Measurements from ENCODE around the gene GNMT.

GNMT gene

DNA sequence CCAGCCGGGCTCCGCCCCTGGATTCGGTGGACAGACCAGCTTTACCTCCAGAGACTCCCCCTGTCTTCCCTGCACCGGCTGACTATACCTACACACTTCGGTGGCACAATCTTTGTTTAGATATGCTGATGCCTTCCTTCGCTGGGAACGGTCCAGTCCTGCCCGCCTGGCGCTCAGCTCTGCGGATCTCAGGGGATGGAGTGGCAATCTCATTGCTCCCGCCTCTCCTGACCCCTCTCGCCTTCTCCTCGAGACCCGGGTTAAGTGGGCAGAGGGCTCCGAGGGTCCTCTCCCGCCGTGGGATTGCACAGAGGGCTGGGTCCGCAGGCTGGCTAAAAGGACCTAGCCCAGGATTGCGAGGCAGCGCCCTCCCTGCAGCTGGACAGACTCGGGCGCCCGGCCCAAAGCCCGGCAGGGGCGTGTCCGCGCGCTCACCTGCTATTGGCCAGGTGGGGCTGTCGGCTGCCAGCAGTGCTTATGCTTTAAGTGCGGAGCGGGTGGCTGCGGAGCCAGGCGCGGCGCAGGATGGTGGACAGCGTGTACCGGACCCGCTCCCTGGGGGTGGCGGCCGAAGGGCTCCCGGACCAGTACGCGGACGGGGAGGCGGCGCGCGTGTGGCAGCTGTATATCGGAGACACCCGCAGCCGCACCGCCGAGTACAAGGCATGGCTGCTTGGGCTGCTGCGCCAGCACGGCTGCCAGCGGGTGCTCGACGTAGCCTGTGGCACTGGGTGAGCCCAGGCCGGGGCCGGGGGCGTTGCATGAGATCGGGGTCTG, at the start of gene GNMT:
Gene GNMT, plus strand, starts transcription at position 512 of the 777 bp plus-strand sequence. Its CDS starts 14 bp downstream, at position 526.
- DNase-seq (ENCODE audit: low spot score), result no peak

DNA sequence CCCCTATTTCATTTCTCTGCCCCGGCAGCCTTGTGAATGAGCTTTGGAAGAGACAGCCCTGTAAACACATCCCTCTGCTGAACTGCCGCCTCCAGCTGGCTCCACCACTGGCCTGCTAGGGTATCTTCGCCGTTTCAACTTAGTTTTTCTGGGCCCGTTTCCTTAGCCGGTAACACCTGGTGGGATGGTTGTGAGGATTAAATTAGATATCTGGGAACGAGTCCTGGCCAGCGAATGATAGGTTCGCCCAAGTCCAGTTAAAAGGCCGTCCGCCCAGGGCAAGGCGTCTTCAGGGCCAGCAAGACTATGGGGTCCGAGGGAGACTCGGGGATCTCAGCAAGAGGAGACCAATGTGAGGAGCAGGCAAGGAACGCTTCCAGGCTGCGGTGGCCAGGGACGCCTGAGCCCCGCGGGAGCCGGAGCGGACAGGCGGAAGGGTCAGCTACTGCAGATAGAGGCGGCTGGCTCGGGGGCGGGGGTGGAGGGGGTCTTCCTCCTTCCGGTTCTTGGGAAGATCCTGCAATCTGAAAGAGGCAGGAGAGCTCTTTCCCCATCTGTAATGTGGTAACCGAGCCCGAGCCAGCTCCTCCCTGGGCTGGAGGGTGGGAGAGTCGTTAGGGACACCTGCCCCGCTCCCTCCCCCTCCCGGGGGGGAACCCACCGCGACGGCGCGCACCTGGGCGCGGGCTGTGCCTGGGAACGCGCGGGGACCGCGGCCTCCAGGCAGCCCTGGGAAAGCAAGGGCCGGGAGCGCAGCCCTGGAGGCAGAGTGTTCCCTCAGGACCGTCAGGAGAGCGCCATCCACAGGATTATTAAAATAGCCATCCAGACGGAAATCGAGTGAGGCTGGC, 49.2 kb upstream of the GNMT start:
- no peak for DNase-seq (ENCODE audit: low spot score)

DNA sequence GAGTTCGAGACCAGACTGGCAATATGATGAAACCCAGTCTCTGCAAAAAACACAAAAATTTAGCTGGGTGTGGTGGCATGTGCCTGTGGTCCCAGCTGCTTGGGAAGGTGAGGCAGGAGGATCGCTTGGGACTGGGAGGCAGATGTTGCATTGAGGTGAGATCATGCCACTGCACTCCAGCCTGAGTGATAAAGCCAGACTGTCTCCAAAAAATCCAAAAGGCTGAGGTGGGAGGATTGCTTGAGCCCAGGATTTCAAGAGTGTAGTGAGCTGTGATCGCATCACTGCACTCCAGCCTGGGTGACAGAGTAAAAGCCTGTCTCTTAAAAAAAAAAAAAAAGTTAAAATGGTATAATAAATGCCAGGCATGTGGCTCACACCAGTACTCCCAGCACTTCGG, 46.0 kb upstream of the GNMT start:
- no peak for DNase-seq (ENCODE audit: low spot score)

DNA sequence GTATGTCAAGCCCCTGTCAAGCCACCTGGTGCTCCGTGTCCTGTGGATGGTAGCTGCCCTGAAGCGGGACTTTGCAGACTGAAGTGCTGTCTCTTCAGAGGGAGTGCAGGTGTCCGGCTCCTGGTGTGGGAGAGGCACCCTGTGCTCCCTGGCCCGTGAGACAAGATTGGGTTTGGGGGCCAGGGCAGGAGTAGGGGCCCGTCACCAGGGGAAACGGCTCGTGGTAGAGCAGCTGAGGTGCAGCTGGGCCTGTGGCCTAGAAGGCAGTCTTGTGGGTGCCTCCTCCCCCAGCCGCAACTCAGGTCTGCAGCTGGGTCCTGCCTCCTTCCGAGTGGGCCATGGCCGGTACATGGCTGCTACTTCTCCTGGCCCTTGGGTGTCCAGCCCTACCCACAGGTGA, 44.8 kb upstream of the GNMT start, which contains the start of gene PTCRA:
Gene PTCRA, plus strand, starts transcription at position 322 of the 400 bp plus-strand sequence. Its CDS starts 17 bp downstream, at position 339.
- no peak for DNase-seq (ENCODE audit: low spot score)

DNA sequence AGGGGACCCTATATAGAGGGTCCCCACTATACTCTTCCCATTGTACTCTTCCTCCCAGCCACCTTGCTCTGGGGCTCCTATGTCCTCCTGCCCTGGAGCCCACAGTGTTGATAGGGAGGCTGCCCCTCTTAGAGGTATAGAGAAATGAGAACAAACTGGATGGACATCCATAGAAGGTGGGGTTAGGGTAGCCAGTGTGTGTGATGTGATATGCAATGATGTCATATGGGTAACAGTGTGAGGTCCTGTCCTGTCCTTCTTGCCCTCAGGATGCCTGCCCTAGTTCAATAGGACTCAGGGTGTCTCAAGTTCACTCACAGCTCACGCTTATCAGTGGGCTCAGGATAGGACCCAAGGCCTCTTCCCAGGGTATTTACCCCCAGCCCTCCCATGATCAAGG, 44.3 kb upstream of the GNMT start:
- no peak for DNase-seq (ENCODE audit: low spot score)

DNA sequence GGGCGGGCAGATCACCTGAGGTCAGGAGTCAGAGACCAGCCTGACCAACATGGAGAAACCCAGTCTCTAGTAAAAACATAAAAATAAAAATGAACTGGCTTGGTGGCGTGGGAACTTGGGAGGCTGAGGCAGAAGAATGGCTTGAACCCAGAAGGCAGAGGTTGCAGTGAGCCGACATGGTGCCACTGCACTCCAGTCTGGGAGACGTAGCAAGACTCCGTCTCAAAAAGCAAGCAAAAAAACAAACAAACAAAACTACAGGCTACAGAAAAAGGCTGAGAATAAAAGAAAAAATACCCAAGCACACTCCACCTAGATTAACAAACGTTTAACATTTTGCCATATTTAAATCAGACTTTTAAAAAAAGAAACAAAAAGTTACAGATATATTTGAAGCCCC, 38.8 kb upstream of the GNMT start:
- no peak for DNase-seq (ENCODE audit: low spot score)

DNA sequence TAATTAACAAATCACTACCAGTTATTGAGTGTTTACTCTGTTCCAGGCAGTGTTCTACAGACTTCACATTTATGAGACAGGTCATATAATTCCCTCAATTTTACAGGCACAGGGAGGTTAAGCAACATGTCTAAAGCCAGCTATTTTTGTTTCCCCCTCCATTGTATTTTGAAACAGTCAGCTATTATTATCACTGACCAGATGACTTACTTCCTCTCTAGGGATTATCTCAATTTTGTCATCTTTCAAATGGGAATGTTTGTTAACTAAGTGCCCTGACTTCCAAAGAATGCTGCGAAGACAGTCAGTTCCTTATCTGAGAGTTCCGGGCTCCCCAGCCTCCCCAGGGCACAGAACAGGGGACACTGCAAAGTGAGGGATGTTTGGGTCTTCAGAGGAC, 36.9 kb upstream of the GNMT start:
- no peak for DNase-seq (ENCODE audit: low spot score)

DNA sequence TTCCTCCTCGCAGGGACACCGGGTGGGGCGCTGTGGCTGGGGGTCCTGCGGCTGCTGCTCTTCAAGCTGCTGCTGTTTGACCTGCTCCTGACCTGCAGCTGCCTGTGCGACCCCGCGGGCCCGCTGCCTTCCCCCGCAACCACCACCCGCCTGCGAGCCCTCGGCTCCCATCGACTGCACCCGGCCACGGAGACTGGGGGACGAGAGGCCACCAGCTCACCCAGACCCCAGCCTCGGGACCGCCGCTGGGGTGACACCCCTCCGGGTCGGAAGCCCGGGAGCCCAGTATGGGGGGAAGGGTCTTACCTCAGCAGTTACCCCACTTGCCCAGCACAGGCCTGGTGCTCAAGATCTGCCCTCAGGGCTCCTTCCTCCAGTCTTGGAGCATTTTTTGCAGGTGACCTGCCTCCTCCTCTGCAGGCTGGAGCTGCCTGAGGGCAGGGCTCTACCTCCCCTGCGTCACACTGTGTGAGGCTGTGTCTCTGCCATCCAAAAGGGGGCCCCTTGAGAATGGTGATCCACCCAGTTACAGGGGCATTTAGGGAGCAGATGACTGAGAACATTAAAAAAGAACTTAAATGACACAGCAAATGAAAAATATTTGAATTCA, 35.2 kb upstream of the GNMT start:
- DNase-seq (ENCODE audit: low spot score), result no peak

DNA sequence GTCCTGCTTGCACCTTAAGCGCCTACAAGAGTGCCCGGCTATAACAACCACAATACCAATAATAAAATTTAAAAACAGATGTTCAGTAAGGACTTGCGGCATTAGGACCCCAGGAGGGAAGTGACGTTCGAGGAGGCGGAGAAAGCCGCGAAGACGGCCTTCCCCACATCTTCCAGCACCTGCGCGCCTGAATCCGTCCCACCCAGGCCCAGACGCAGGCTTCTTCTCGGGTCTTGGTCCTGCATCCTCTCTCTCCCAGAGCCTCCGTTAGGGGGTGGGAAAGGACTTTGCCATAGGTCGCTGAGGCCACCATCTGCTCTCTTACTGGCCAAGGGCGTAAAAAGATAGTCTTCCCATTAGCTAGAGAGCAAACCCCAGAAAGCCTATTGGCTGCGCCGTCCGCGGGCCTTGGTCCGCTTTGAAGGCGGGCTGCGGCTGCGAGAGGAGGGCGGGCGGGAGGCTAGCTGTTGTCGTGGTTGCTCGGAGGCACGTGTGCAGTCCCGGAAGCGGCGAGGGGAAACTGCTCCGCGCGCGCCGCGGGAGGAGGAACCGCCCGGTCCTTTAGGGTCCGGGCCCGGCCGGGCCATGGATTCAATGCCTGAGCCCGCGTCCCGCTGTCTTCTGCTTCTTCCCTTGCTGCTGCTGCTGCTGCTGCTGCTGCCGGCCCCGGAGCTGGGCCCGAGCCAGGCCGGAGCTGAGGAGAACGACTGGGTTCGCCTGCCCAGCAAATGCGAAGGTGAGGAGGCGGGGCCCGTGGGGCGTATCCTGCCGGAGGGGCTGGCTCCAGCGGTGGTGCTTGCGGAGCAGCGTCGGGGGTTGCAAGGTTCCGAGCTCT, 31.4 kb upstream of the GNMT start, which contains the start of gene CNPY3:
Gene CNPY3, plus strand, starts transcription at position 495 of the 835 bp plus-strand sequence. Its CDS starts 91 bp downstream, at position 586.
- DNase-seq (ENCODE audit: low spot score), result peak; percentile 89

DNA sequence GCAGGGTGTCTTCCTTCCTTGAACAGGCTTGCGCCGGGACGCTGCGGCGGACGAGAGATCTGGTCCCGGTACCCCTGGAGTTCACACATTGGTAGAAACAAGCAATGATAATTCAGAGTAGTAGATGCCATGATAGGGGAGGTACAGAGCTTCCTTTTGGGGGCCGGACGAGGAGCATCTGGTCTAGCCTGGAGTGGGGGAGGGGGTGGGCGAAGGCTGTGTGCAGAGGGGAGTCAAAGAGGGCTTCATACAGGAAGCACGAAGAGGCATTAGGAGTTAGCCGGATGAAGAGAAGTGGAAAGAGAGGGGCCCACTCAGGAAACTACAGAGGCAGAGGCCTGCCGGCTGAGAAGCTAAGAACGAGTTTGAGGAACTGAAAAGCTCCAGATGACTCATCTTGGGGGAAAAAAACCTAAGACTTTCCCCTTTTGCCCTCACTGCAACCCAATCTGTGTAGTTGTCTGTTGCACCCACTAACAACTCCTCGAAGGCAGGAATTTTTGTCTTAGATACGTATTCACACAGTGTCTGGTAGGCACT, 30.7 kb upstream of the GNMT start:
- DNase-seq (ENCODE audit: low spot score), result peak; percentile 22

DNA sequence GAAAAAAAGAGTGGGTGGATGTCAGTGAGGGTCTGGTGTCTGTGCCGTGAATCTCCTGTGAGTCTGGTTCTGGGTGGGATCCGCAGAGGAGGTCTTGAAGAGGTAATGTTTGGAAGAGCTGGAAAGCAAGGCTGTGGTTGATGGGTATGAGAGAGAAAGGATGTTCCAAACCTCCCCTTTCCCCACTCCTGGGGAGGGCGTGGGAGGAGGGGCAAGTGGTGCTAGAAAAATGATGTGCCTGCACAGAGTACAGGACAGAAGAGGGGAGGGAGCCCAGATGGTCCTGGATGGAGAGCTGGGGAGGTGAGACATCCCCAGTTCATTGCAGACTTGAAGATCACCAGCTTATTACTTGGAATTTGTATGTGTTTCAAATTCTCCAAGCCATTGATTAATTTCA, 28.1 kb upstream of the GNMT start:
- DNase-seq (ENCODE audit: low spot score), result no peak

DNA sequence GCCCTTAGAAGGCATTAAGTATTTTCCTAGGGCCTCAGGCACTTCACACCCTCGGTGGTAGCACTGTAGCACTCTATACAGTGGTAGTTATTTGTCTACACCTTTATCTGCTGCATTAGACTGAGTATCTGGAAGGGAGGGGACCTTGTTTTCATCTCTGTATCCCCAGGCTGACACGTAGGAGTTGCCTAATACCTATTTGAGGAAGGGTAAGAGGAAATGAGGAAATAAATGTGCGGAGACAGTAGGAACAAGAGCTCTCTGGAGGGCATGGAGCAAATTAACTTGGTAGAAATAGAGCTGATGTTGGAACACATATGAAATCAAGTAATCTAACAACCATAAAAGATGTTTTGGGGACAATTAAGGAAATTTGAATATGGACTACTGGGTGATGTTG, 27.3 kb upstream of the GNMT start:
- no peak for DNase-seq (ENCODE audit: low spot score)

DNA sequence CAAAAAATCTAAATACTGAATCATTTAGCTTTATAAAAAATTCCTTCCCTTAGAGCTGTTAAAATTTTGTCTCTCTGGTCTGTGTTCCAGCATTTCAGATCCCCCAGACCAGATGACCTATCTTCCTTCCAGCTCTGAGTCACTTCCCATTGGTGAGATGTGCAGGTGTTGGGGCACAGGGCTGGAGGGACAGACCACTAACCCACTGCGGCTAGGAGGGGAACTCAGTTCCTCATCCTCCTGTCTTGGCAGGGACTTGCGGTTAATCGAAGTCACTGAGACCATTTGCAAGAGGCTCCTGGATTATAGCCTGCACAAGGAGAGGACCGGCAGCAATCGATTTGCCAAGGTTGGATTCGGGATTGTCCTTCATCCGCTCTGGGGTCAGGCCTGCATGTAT, 25.2 kb upstream of the GNMT start:
- DNase-seq (ENCODE audit: low spot score), result no peak

DNA sequence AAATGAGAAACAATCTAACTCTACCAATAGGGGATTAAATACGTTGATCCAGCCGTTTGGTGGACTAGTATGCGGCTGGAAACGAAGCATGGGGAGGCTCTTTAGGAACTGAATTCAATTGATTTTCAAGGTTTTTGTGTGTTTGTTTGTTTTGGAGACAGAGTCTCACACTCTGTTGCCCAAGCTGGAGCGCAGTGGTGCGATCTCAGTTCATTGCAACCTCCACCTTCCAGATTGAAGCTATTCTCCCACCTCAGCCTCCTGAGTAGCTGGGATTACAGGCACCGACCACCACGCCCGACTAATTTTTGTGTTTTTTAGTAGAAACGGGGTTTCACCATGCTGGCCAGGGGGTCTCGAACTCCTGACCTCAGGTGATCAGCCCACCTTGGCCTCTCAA, 24.2 kb upstream of the GNMT start:
- no peak for DNase-seq (ENCODE audit: low spot score)

DNA sequence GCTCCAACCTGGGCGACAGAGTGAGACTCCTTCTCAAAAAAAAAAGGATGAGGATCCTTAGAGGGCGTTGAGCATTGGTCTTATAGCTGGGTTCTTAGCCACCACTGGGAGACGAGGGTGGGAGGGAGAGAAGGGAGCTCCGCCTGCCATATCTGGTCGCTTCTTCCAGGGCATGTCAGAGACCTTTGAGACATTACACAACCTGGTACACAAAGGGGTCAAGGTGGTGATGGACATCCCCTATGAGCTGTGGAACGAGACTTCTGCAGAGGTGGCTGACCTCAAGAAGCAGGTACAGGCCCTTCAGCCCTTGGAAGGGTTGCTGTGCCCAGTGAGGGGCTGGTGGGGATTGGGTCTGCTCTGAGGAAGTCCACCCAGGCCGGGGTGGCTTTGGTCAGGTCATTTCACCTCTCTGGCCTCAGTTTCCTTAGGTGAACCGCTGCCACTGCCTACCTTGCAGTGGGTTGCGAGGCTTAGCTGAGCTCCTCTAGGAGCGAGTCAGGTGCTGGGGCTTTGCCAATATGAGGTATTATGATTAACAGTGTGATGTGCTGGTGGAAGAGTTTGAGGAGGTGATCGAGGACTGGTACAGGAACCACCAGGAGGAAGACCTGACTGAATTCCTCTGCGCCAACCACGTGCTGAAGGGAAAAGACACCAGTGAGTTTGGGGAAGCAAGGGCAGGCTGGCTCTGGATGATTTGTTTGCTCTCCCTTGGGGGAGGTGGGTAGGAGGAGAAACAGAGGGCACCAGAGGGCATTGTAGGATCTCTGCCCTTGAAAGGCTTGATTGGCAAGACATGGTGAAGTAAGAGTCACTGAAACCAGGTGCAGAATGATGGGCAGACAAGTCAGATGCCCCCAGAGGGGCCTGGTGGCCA, 22.8 kb upstream of the GNMT start:
- DNase-seq (ENCODE audit: low spot score), result no peak

DNA sequence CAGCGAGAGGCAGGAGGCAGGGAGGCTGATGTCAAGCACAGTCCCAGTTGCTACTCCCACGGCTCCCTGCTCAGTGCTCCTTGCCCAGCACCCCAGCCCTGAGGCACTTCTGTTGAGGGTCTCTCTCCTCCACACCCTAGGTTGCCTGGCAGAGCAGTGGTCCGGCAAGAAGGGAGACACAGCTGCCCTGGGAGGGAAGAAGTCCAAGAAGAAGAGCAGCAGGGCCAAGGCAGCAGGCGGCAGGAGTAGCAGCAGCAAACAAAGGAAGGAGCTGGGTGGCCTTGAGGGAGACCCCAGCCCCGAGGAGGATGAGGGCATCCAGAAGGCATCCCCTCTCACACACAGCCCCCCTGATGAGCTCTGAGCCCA, 22.1 kb upstream of the GNMT start:
- no peak for DNase-seq (ENCODE audit: low spot score)

DNA sequence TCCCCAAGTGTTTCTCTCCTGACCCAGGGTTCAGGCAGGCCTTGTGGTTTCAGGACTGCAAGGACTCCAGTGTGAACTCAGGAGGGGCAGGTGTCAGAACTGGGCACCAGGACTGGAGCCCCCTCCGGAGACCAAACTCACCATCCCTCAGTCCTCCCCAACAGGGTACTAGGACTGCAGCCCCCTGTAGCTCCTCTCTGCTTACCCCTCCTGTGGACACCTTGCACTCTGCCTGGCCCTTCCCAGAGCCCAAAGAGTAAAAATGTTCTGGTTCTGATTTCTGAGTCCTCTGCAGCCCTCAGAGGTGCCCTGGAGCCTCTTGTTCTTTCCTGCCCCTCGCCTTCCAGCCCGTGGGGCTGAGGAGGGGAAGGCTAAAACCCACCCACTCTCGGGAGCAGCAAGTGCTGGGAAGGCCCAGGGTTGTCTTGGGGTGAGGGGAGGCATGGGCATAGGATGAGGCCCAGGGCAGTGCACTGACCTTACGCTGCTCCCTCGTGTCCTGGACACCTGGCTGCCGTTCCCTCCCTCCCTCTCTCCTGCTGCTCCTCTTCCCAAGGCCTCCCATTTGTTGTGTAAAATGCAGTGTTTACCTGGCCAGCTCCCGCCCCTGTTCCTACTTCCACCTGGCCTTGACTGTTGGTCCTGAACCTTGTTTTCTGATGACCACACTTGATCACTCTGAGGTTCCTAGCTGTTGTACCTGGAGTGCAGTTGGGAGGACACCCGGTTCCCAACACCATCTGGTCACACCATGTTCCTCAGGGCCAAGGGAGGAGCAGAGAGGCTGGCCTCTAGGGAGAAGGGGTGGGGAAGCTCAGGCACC, 21.4 kb upstream of the GNMT start:
- no peak for DNase-seq (ENCODE audit: low spot score)

DNA sequence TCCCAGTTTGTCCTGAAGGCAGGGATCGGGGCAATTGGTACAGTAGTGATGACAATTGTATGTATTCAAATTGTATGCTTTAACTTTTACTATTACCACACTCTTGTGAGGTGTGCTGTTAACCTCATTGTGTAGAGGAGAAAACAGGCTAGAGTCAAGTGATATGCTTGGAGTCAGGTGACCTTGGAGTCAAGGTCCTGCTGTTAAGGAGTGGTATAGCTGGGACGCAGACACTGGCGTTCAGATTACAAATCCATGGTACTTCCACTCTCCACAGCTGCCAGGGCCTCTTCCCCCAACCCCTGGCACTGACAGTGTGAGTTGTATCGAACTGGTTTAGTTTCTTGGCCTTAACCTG, 20.8 kb upstream of the GNMT start:
- DNase-seq (ENCODE audit: low spot score), result no peak

DNA sequence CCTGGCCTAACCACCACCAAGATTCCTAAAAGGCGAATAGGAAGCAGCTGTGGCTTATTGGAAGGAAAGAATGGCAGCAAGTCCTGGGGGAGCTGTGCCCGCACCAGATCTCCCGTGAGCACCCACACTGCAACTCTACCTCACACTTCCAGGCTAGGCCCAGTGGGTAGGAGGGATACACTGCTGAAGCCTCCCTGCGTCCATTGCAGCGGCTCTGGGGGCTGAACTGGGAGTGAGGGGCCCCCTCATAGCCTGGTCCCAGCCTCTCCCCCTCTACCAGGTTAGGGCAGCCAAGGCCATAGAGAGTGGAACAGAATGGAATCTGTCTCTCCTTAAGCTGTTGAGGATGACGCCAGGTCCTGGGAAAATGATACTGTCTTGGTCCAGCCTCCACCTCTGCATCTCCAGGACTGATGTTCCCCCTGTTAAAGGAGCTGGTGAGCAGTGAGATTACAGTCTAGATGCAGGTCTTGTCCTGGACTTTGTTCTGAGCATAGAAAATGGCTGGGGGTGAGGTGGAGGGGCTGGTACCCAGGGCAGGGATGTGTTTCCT, 20.0 kb upstream of the GNMT start:
- no peak for DNase-seq (ENCODE audit: low spot score)
